HUES48 (cell line): Measurements from ENCODE around the gene SHISA7.
A peak's percentile ranks its signal among the peaks of the same experiment; 100 is the strongest.

Source experiments
- H3K27ac ChIP-seq: one replicate; pipeline ENCODE4 v1.7.0; 2013; ENCODE audit warnings: low read depth, low read length, inconsistent platforms
- H3K27me3 ChIP-seq: 2 replicates; pipeline ENCODE4 v1.6.1; 2013; ENCODE audit warnings: mild to moderate bottlenecking, low read length; ENCODE audit not compliant: control insufficient read depth, insufficient read depth
- H3K36me3 ChIP-seq: 2 replicates; pipeline ENCODE4 v1.6.1; 2013; ENCODE audit warnings: low read length; ENCODE audit not compliant: control insufficient read depth, insufficient read depth
- H3K4me1 ChIP-seq: 2 replicates; pipeline ENCODE4 v1.6.1; 2013; ENCODE audit warnings: mild to moderate bottlenecking, low read length; ENCODE audit not compliant: control insufficient read depth, insufficient read depth
- H3K4me3 ChIP-seq: 2 replicates; pipeline ENCODE4 v1.5.1; 2013; ENCODE audit warnings: mild to moderate bottlenecking, low read depth, low read length
- H3K9ac ChIP-seq: 2 replicates; pipeline ENCODE4 v1.6.1; 2013; ENCODE audit warnings: mild to moderate bottlenecking, low read depth, low read length, moderate library complexity
- H3K9me3 ChIP-seq: 2 replicates; pipeline ENCODE4 v1.6.1; 2013; ENCODE audit warnings: low read length; ENCODE audit not compliant: control insufficient read depth, insufficient read depth

The SHISA7 gene

DNA sequence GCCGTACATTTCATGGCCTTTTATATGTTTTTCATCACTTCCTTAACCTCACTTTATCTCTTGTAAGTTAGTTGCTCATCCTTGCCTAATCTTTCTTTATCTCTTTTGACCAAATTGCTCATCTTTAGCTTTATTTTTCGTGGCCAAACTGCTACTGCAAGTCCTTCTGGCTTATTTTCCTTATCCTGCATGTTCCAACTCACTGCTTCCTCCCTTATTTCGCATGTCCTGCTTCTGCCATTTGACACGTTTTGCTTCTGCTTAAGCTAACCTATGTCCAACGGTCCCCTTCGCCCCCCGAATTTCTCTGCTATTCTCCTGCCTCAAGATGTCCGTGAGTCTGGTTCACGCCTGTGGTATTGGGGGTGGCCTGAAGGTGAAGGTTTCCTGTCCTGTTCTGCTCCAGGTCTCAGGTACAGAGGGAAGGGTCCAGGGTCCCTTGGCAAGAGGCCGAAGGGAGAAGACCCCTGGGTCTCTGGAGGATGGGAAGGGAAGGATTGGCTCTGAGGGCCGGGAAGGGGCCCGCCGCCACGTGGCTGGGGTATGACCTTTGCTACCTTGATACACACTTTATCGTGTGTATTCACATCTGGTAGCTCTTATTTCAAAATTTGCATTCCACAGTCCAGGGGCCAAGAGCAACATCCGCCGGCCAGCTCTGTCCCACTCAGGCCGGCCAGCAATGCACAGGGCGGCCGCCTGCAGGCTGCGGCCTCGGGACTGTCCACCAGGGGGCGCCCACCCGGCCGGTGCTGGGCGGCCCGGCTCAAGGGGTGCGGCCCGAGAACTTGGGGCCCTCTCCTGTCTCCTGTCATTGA is 24.3 kb upstream of the SHISA7 start:
- Histone ChIP-seq H3K27ac (no peak overlapping the region), H3K9ac (no peak overlapping the region), H3K27me3 (no peaks in the 10 kb centered on the region)

DNA sequence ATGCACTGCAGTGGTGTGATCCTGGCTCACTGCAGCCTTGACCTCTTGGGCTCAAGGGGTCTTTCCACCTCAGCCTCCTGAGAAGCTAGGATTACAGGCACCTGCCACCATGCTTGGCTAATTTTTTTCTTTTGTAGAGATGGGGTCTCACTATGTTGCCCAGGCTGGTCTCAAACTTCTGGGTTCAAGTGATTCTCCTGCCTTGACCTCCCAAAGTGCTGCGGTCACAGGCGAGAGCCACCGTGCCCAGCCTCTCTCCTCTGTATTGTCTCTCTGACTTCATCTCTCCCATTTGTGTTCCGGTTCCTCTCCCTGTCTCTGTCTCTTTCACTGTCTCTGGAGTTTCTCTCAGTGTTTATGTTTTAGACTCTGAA is 23.1 kb upstream of the SHISA7 start:
- H3K4me3 ChIP-seq: no peak overlapping the region
- no peaks in the 10 kb centered on the region for H3K27me3 ChIP-seq
- H3K9ac ChIP-seq: no peak overlapping the region
- H3K9me3 ChIP-seq: no peaks in the 10 kb centered on the region
- H3K36me3 ChIP-seq: no peaks in the 10 kb centered on the region
- H3K27ac ChIP-seq: no peak overlapping the region
- H3K4me1 ChIP-seq: peaks cover 14% of the 10 kb centered on the region

More for the DNA sequence above, 24.3 kb upstream of the SHISA7 start:
- H3K4me1 ChIP-seq: peaks cover 14% of the 10 kb centered on the region
- H3K9me3 ChIP-seq: no peaks in the 10 kb centered on the region
- no peaks in the 10 kb centered on the region for H3K36me3 ChIP-seq
- H3K4me3 ChIP-seq: no peak overlapping the region

DNA sequence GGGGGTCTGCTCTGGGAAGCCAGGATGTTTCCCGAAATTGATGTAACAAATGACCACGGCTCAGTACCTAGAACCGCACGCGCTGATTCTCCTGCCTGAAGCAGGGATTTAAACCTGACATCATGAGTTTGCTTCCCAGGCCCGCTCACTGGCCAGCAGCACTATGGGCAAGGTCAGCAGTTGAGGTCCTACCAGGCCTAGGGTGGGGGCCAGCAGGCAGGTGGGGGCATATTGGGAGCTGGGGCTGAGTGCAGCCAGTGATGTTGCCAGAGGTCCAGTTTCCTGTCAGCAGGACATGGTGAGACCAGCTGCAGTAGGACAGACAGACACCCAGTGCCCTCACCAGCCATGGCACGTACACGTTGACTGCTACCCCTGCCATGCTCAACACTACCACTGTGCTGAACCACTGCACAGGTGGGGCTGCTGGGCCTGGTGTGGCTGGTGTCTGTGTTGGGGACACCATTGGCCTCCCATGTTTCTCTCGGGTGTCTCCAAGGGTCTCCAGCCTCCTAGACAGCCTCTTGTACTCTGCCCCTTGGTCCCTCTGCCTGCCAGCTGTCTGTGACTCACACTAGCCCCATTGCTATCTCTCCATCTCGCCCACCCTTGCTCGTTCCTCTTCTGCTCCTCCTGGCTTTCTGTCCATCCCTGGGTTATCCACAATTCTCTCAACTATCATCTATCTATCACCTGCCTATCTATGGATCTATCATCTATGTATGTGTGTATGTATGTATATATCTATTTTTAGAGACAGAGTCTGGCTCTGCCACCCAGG is 22.6 kb upstream of the SHISA7 start:
- Histone ChIP-seq H3K9me3 (no peaks in the 10 kb centered on the region), H3K4me3 (no peak overlapping the region), H3K27ac (no peak overlapping the region), H3K4me1 (peaks cover 16% of the 10 kb centered on the region), H3K36me3 (no peaks in the 10 kb centered on the region), H3K27me3 (no peaks in the 10 kb centered on the region), H3K9ac (no peak overlapping the region)

DNA sequence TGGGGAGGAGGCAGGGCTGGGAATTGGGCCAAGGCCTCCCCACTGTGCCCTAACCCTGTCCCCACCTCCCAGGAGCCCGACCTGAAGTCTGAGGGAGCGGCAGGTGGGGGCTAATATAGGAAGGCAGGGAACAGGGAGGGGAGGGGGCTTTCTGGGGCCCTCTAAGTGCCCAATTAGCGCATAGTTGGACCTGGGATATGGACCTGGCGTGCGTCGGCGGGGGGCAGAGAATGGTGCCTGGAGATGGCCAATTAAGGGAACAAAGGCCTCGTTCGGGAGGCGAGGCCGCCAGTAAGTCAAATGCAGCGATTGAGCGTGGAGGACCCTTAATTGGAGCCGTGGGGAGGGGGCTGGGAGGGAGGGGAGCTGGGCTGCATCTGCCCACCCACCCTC is 21.6 kb upstream of the SHISA7 start, which contains the start of gene C19orf85:
Gene C19orf85, minus strand, starts transcription at position 90 of the 393 bp plus-strand sequence. CDS start 197 bp downstream, outside the sequence.
- no peak within 1 kb of the TSS for H3K9ac ChIP-seq
- H3K36me3 ChIP-seq: no peaks in the 10 kb centered on the region
- peaks cover 26% of the 10 kb centered on the region for H3K4me1 ChIP-seq
- H3K4me3 ChIP-seq: no peak within 1 kb of the TSS; the same call in 1 of the 2 replicates
- H3K27me3 ChIP-seq: no peaks in the 10 kb centered on the region
- H3K27ac ChIP-seq: peak within 1 kb of the TSS; percentile 18
- no peaks in the 10 kb centered on the region for H3K9me3 ChIP-seq

DNA sequence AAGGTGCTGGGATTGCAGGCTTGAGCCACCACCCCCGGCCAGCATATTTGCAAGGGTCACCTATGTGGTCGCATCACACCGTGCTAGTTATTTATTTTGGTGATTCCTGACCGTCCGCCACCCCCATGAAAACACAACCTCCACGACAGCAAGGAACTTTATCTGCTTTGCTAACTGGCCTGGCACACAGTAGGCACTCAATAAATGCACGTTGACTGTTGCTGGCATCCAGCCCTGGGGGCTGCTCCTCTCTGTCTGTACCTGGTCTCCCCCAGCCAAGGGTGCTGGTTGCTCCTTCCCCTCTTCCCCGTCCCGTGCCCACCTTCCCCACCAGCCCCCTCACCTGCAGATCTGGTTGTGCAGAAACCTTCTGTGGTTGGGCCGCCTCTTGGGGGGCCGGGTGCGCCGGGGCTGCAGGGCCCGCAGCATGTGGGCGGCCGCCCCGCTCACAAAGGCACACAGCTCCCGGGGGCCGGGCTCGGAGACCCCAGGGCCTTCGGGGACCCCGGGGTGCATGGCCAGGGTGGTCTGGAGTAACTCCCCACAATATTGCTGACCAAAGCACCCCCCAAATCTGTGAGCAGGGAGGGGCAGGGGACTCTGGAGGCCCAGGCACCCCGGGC is 21.1 kb upstream of the SHISA7 start:
- Histone ChIP-seq H3K27me3 (no peaks in the 10 kb centered on the region), H3K9ac (no peak overlapping the region), H3K9me3 (no peaks in the 10 kb centered on the region), H3K36me3 (no peaks in the 10 kb centered on the region), H3K4me3 (no peak overlapping the region; the same call in 1 of the 2 replicates), H3K27ac (peak overlapping the region; percentile 18), H3K4me1 (peaks cover 27% of the 10 kb centered on the region)

DNA sequence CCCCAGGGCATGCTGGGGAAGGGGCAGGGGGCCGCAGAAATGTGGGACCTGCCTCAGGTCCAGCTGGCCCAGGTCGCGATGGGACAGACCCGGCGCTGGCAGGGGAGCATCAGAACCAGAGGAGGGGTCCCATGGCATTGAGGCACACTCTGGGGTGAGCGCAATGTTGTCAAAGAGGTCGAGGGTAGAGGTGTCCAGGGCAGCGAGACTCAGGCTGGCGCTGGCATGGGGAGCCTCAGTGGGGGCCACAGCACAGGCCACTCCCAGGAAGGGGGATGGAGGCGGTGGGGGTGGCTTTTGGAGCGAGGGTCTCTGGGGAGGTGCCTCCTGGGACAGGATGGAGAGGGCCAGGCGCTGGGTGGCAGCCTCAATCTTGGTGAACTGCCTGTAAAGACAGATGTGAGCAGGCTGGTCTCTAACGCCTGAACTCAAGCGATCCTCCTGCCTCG is 20.5 kb upstream of the SHISA7 start:
- H3K4me3 ChIP-seq: no peak overlapping the region; the same call in 1 of the 2 replicates
- no peak overlapping the region for H3K9ac ChIP-seq
- H3K4me1 ChIP-seq: peaks cover 27% of the 10 kb centered on the region
- no peaks in the 10 kb centered on the region for H3K9me3 ChIP-seq
- H3K27ac ChIP-seq: no peak overlapping the region
- H3K27me3 ChIP-seq: no peaks in the 10 kb centered on the region
- H3K36me3 ChIP-seq: no peaks in the 10 kb centered on the region

DNA sequence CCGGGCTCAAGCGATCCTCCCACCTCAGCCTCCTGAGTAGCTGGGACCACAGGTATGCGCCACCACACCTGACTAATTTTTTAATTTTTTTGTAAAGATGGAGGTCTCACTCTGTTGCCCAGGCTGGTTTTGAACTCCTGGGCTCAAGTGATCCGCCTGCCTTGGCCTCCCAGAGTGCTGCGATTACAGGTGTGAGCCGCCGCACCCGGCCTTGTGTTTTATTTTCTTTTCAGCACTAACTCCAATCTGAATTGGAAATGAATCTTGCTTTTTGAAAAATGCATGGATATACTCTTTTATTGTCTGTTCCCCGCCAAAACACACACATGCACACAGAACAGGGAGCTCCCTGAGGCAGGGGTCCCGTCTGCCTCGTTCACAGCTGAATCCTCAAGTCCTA is 19.6 kb upstream of the SHISA7 start:
- Histone ChIP-seq H3K27ac (no peak overlapping the region), H3K27me3 (no peaks in the 10 kb centered on the region), H3K9ac (no peak overlapping the region), H3K9me3 (no peaks in the 10 kb centered on the region), H3K4me1 (peaks cover 27% of the 10 kb centered on the region), H3K36me3 (no peaks in the 10 kb centered on the region), H3K4me3 (no peak overlapping the region)

DNA sequence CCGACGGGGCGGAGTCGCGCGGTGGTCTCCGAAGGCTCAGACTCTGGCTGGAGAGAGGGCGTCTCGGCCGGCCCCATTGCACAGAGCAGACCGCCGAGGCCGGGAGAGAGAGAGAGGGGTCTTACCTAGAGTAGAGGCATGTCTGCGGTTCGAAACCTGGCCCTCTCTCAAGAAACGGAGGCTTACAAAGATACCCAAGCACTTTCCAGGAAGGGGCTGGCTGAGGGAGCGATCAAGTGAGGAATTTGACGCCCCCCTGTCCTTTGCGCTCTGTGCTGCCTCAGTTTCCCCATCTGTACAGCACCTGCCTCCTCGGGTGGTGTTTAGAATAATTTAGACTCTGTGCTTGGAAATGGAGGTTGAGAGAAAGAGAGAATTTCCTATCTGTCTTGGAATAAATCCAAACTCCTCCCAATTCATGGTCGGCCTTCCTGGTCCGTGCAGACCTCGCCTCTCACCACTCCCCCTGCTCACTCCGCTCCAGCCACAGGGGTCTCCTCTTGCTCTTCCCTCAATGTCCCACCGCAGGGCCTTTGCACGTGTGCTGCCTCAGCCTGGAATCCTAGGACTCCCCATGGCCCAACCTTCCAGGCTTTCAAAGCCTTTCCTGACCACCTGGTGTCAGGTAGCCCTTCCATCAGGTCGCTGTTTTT is 19.0 kb upstream of the SHISA7 start:
- H3K27me3 ChIP-seq: no peaks in the 10 kb centered on the region
- H3K9me3 ChIP-seq: no peaks in the 10 kb centered on the region
- H3K27ac ChIP-seq: peak overlapping the region; percentile 5
- no peak overlapping the region for H3K9ac ChIP-seq
- no peaks in the 10 kb centered on the region for H3K36me3 ChIP-seq
- peak overlapping the region; percentile 41; the same call in 1 of the 2 replicates for H3K4me3 ChIP-seq
- peaks cover 27% of the 10 kb centered on the region for H3K4me1 ChIP-seq

DNA sequence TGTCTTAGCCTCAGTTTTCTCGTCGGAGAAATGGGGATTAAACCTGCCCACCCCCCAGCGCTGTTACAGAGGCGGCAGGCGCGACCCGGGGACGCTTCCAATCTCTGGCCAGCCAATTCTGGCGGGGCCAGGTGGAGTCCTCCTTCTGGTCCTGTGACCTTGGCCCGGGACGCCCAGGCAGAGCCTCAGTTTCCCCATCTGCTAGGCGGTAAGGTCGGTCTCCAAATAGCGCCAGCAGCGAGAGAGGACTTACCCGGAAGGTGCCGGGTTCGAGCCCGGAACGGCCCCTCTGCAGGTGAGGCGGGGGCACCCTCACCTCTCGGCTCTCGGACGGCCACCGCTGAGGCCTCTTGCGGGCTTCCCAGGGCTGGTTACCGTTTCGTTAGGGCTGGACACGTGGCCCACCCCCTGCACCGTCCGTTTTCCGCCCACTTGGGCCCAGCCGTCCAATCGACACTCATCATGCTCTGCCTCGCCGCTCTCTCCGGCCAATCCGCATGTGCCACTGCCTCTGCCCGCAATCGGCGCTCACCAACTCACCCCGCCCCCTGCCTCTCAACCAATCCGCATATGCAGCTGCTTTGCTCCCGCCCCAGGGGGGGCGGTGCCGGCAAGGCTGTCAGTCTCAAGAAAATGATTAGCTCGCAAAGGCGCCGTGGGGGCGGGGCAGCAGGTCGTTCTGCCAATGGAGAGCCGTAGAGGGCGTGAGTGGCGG is 18.3 kb upstream of the SHISA7 start, which contains the start of gene ISOC2:
Gene ISOC2, minus strand, starts transcription at position 384 of the 715 bp plus-strand sequence. CDS start 5,156 bp downstream, outside the sequence.
- H3K9ac ChIP-seq: peak within 1 kb of the TSS; percentile 87
- H3K4me1 ChIP-seq: peaks cover 27% of the 10 kb centered on the region
- H3K27me3 ChIP-seq: no peaks in the 10 kb centered on the region
- H3K4me3 ChIP-seq: peak within 1 kb of the TSS; percentile 79
- no peaks in the 10 kb centered on the region for H3K9me3 ChIP-seq
- H3K36me3 ChIP-seq: 0 out of 2 replicates have a peak, but pooled peaks cover 4% of the 10 kb centered on the region
- peak within 1 kb of the TSS; percentile 97 for H3K27ac ChIP-seq
